HCT116 (cell line): ENCODE data around the gene DIP2C. TPM values are rescaled to one million over a fixed set of nuclear protein-coding genes. Genes with fewer than 3 reads are reported as not detected.

Source experiments
- ATAC-seq: fragments of 200-7000 bp; cut with Tn5 transposase; 2 replicates; pipeline ENCODE4 v1.9.1; 2020; ENCODE audit warnings: mild to moderate bottlenecking, moderate library complexity
- BruUV-seq: library from RNA; stranded (reverse); fragments of 400-500 nt; replicated peaks from 2 replicates; lab custom pipeline; 2021; lab: Mats Ljungman, UMichigan
- CTCF ChIA-PET: fragments of 300-600 bp; sonication (Branson Sonifier 250); formaldehyde crosslinking; loops from one replicate; lab custom pipeline; 2021; ENCODE audit warnings: antibody characterized with exemption; lab: Charles Lee
- POLR2A ChIA-PET: fragments of 300-600, 350-600 bp; sonication (Branson Sonifier 250); formaldehyde crosslinking; loops from one replicate; lab custom pipeline; 2021; ENCODE audit warnings: antibody characterized with exemption; lab: Charles Lee
- RAD21 ChIA-PET, 2 experiments: fragments of 300-600 bp; sonication (Branson Sonifier 250); formaldehyde crosslinking; loops; one replicate each; lab custom pipeline; 2023; ENCODE audit warnings: low total read pairs in 2 of 2; ENCODE audit not compliant: uncharacterized antibody in 2 of 2, unreplicated experiment in 2 of 2, low non-redundant PET in 1 of 2; lab: Charles Lee
- DNase-seq: peaks from one replicate; pipeline ENCODE4 v3.0.0-alpha.2; 2010; ENCODE audit warnings: low read depth, low spot score
- H2AFZ ChIP-seq: fragments of 200-600 bp; shearing (Covaris generic), sonication (generic); 2 replicates; pipeline ENCODE4 v1.6.1; 2017; ENCODE audit warnings: low read depth, mixed run types, mixed read lengths, antibody characterized with exemption, low read length; ENCODE audit not compliant: poor library complexity, severe bottlenecking
- H3K27ac ChIP-seq: 2 replicates; pipeline ENCODE4 v1.5.1; 2012; ENCODE audit warnings: low read depth, low read length
- H3K27me3 ChIP-seq: fragments of 200-600 bp; sonication (generic); 2 replicates; pipeline ENCODE4 v1.6.1; 2016; ENCODE audit warnings: mixed run types, low read length, mixed read lengths; ENCODE audit not compliant: insufficient read depth
- H3K36me3 ChIP-seq, 2 experiments: fragments of 200-500 bp in 1 of 2; fragments of 200-600 bp in 1 of 2; sonication (Bioruptor generic) in 1 of 2; sonication (generic) in 1 of 2; 2 replicates each; pipeline versions ENCODE4 v1.5.1 to v1.6.1; 2014 to 2016; ENCODE audit warnings: low read length in 2 of 2, inconsistent platforms in 1 of 2, mixed read lengths in 1 of 2, mixed run types in 1 of 2; ENCODE audit not compliant: insufficient read depth in 2 of 2, control insufficient read depth in 1 of 2
- H3K4me1 ChIP-seq, 2 experiments: fragments of 200-600 bp in 1 of 2; sonication (generic) in 1 of 2; 2 replicates each; pipeline versions ENCODE4 v1.5.1 to v1.6.1; 2012 to 2017; ENCODE audit warnings: low read length in 2 of 2, inconsistent platforms in 1 of 2, mild to moderate bottlenecking in 1 of 2, mixed read lengths in 1 of 2, mixed run types in 1 of 2, moderate library complexity in 1 of 2; ENCODE audit not compliant: insufficient read depth in 2 of 2, control insufficient read depth in 1 of 2
- H3K4me2 ChIP-seq: fragments of 200-600 bp; sonication (generic); 2 replicates; pipeline ENCODE4 v1.6.1; 2017; ENCODE audit warnings: mixed run types, low read length, mixed read lengths
- H3K4me3 ChIP-seq, 2 experiments: fragments of 200-600 bp in 1 of 2; sonication (generic) in 1 of 2; replicated peaks in 1 of 2; 2 replicates each; pipeline ENCODE4 v1.5.1; 2011 to 2016; ENCODE audit warnings: low read length in 2 of 2, control low read depth in 1 of 2, low read depth in 1 of 2, mild to moderate bottlenecking in 1 of 2, mixed read lengths in 1 of 2, mixed run types in 1 of 2
- H3K79me2 ChIP-seq: fragments of 200-600 bp; sonication (generic); 2 replicates; pipeline ENCODE4 v1.6.1; 2017; ENCODE audit warnings: mild to moderate bottlenecking, mixed run types, low read length, moderate library complexity, mixed read lengths; ENCODE audit not compliant: insufficient read depth
- H3K9ac ChIP-seq: fragments of 200-600 bp; sonication (generic); 2 replicates; pipeline ENCODE4 v1.6.1; 2016; ENCODE audit warnings: low read length, mixed read lengths
- H3K9me2 ChIP-seq: fragments of 200-600 bp; sonication (generic), shearing (Covaris generic); 2 replicates; pipeline ENCODE4 v1.6.1; 2017; ENCODE audit warnings: mixed run types, mild to moderate bottlenecking, moderate library complexity; ENCODE audit not compliant: insufficient read depth
- H3K9me3 ChIP-seq, 2 experiments: fragments of 200-500 bp in 1 of 2; fragments of 200-600 bp in 1 of 2; sonication (Bioruptor generic) in 1 of 2; sonication (generic) in 1 of 2; 2 replicates each; pipeline ENCODE4 v1.6.1; 2014 to 2017; ENCODE audit warnings: low read length in 2 of 2, mixed read lengths in 2 of 2, inconsistent platforms in 1 of 2, low read depth in 1 of 2, mild to moderate bottlenecking in 1 of 2, mixed run types in 1 of 2, moderate library complexity in 1 of 2; ENCODE audit not compliant: control insufficient read depth in 1 of 2, insufficient read depth in 1 of 2
- H4K20me1 ChIP-seq: fragments of 200-600 bp; sonication (generic), shearing (Covaris generic); 2 replicates; pipeline ENCODE4 v1.6.1; 2017; ENCODE audit warnings: mixed run types, mild to moderate bottlenecking, moderate library complexity; ENCODE audit not compliant: insufficient read depth
- CBX3 ChIP-seq: IDR thresholded peaks from 2 replicates; pipeline ENCODE4 v1.6.1; 2012; ENCODE audit warnings: low read depth
- CEBPB ChIP-seq: IDR thresholded peaks from 2 replicates; pipeline ENCODE4 v1.6.1; 2012; ENCODE audit warnings: low read depth
- EGR1 ChIP-seq: IDR thresholded peaks from 2 replicates; pipeline ENCODE4 v1.6.1; 2012; ENCODE audit warnings: low read depth
- ELF1 ChIP-seq: IDR thresholded peaks from 2 replicates; pipeline ENCODE4 v1.6.1; 2012; ENCODE audit warnings: low read depth, borderline replicate concordance
- EZH2phosphoT487 ChIP-seq: fragments of 200-600 bp; IDR thresholded peaks from 2 replicates; pipeline ENCODE4 v1.6.1; 2018; ENCODE audit warnings: antibody characterized with exemption, borderline replicate concordance
- FOSL1 ChIP-seq: IDR thresholded peaks from 2 replicates; pipeline ENCODE4 v1.6.1; 2012; ENCODE audit warnings: low read depth
- JUND ChIP-seq: IDR thresholded peaks from 2 replicates; pipeline ENCODE4 v1.6.1; 2012
- POLR2A ChIP-seq: IDR thresholded peaks from 2 replicates; pipeline ENCODE4 v1.7.0; 2011; ENCODE audit warnings: borderline replicate concordance; ENCODE audit not compliant: insufficient read depth, insufficient read length; ENCODE audit errors: extremely low read depth
- POLR2AphosphoS5 ChIP-seq: IDR thresholded peaks from 2 replicates; pipeline ENCODE4 v1.6.1; 2011; ENCODE audit warnings: mild to moderate bottlenecking, low read depth, low read length, moderate library complexity
- RAD21 ChIP-seq: IDR thresholded peaks from 2 replicates; pipeline ENCODE4 v1.6.1; 2012; ENCODE audit warnings: low read depth, mild to moderate bottlenecking
- SP1 ChIP-seq: IDR thresholded peaks from 2 replicates; pipeline ENCODE4 v1.6.1; 2012; ENCODE audit warnings: low read depth
- YY1 ChIP-seq: IDR thresholded peaks from 2 replicates; pipeline ENCODE4 v1.6.1; 2011; ENCODE audit warnings: low read length, low read depth, moderate library complexity, mild to moderate bottlenecking; ENCODE audit not compliant: insufficient replicate concordance; ENCODE audit errors: extremely low read depth
- ZFX ChIP-seq: fragments of 450-650 bp; IDR thresholded peaks from 2 replicates; pipeline ENCODE4 v1.6.1; 2017
- intact Hi-C: fragments of 100-400 bp; cut with micrococcal nuclease; formaldehyde crosslinking; loops from 2 replicates; pipeline ENCODE4 v1.10.0; 2022
- total RNA-seq: library from RNA; stranded (reverse); gene quantifications from one replicate; pipeline ENCODE4 v1.2.1, GENCODE V29; 2021; ENCODE audit not compliant: unreplicated experiment
- TF ChIP-seq, protein P1 (sequence below): IDR thresholded peaks from 2 replicates; pipeline ENCODE4 v1.6.1; 2012
- TF ChIP-seq, protein P2 (sequence below): IDR thresholded peaks from 2 replicates; pipeline ENCODE4 v1.6.1; 2011; ENCODE audit warnings: mild to moderate bottlenecking, low read length, moderate library complexity; ENCODE audit not compliant: insufficient replicate concordance; ENCODE audit errors: extremely low read depth
- TF ChIP-seq, protein P3 (sequence below): IDR thresholded peaks from 2 replicates; pipeline ENCODE4 v1.6.1; 2012; ENCODE audit warnings: low read depth
- TF ChIP-seq, protein P4 (sequence below), 3 experiments: fragments of 200-600 bp in 1 of 3; sonication (generic) in 1 of 3; IDR thresholded peaks in 2 of 3; conservative IDR thresholded peaks in 1 of 3; 2 replicates each; pipeline ENCODE4 v1.5.1; 2012 to 2017; ENCODE audit warnings: low read depth in 2 of 3, low read length in 2 of 3, antibody characterized with exemption in 1 of 3, borderline replicate concordance in 1 of 3, control low read depth in 1 of 3, mild to moderate bottlenecking in 1 of 3, mixed read lengths in 1 of 3, mixed run types in 1 of 3, moderate library complexity in 1 of 3; ENCODE audit not compliant: insufficient read depth in 1 of 3

Gene DIP2C
- total RNA-seq, 1 experiment from 2014 or later = 15.4 TPM

DNA sequence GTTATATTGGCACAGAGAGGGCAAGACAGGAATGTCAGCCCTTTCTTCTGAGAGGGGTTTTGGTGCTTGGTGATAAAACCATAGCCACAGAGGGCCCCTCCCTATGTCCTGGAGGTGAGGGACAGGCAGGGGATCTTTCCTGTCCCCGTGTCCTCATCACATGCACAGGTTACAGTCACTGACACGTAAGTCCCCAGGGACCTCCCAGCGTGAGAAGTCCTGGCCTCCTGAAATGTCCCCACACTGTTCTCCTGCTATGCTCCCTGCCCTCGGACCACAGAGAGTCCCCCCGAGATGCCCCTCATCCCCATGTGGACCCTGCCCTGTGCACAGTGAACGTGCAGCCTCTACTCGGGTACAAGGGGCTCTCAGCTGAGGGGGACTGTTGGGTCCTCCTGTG is 293.8 kb downstream of the DIP2C start:
- H3K9ac ChIP-seq = no peak overlapping the region
- no TSS peak for BruUV-seq
- no peaks in the 10 kb centered on the region for H3K9me2 ChIP-seq
- H3K4me2 ChIP-seq = no peak overlapping the region
- H3K4me3 ChIP-seq = no peak overlapping the region
- no peaks in the 10 kb centered on the region for H3K27me3 ChIP-seq
- ATAC-seq = no peak
- intact Hi-C loops = no loop called here
- CTCF ChIA-PET = no interaction called here
- H3K27ac ChIP-seq = no peak overlapping the region
- H3K79me2 ChIP-seq = no peaks in the 10 kb centered on the region
- no peaks in the 10 kb centered on the region for H3K9me3 ChIP-seq
- TF ChIP-seq EZH2phosphoT487 (no peak), JUND (no peak), POLR2A (no peak), CEBPB (no peak), SP1 (no peak), FOSL1 (no peak), YY1 (no peak), EGR1 (no peak), CBX3 (no peak), ELF1 (no peak), ZFX (no peak), POLR2AphosphoS5 (no peak), RAD21 (no peak)
- TF ChIP-seq, protein P1, sequence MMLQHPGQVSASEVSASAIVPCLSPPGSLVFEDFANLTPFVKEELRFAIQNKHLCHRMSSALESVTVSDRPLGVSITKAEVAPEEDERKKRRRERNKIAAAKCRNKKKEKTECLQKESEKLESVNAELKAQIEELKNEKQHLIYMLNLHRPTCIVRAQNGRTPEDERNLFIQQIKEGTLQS = no peak
- TF ChIP-seq, protein P2, sequence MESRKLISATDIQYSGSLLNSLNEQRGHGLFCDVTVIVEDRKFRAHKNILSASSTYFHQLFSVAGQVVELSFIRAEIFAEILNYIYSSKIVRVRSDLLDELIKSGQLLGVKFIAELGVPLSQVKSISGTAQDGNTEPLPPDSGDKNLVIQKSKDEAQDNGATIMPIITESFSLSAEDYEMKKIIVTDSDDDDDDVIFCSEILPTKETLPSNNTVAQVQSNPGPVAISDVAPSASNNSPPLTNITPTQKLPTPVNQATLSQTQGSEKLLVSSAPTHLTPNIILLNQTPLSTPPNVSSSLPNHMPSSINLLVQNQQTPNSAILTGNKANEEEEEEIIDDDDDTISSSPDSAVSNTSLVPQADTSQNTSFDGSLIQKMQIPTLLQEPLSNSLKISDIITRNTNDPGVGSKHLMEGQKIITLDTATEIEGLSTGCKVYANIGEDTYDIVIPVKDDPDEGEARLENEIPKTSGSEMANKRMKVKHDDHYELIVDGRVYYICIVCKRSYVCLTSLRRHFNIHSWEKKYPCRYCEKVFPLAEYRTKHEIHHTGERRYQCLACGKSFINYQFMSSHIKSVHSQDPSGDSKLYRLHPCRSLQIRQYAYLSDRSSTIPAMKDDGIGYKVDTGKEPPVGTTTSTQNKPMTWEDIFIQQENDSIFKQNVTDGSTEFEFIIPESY = no peak
- TF ChIP-seq, protein P3, sequence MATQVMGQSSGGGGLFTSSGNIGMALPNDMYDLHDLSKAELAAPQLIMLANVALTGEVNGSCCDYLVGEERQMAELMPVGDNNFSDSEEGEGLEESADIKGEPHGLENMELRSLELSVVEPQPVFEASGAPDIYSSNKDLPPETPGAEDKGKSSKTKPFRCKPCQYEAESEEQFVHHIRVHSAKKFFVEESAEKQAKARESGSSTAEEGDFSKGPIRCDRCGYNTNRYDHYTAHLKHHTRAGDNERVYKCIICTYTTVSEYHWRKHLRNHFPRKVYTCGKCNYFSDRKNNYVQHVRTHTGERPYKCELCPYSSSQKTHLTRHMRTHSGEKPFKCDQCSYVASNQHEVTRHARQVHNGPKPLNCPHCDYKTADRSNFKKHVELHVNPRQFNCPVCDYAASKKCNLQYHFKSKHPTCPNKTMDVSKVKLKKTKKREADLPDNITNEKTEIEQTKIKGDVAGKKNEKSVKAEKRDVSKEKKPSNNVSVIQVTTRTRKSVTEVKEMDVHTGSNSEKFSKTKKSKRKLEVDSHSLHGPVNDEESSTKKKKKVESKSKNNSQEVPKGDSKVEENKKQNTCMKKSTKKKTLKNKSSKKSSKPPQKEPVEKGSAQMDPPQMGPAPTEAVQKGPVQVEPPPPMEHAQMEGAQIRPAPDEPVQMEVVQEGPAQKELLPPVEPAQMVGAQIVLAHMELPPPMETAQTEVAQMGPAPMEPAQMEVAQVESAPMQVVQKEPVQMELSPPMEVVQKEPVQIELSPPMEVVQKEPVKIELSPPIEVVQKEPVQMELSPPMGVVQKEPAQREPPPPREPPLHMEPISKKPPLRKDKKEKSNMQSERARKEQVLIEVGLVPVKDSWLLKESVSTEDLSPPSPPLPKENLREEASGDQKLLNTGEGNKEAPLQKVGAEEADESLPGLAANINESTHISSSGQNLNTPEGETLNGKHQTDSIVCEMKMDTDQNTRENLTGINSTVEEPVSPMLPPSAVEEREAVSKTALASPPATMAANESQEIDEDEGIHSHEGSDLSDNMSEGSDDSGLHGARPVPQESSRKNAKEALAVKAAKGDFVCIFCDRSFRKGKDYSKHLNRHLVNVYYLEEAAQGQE = no peak
- TF ChIP-seq, protein P4, sequence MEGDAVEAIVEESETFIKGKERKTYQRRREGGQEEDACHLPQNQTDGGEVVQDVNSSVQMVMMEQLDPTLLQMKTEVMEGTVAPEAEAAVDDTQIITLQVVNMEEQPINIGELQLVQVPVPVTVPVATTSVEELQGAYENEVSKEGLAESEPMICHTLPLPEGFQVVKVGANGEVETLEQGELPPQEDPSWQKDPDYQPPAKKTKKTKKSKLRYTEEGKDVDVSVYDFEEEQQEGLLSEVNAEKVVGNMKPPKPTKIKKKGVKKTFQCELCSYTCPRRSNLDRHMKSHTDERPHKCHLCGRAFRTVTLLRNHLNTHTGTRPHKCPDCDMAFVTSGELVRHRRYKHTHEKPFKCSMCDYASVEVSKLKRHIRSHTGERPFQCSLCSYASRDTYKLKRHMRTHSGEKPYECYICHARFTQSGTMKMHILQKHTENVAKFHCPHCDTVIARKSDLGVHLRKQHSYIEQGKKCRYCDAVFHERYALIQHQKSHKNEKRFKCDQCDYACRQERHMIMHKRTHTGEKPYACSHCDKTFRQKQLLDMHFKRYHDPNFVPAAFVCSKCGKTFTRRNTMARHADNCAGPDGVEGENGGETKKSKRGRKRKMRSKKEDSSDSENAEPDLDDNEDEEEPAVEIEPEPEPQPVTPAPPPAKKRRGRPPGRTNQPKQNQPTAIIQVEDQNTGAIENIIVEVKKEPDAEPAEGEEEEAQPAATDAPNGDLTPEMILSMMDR (IDR thresholded peaks at IDR 0.05 in 2 of 3, conservative IDR thresholded peaks at IDR 0.05 in 1 of 3; ENCODE audit: borderline replicate concordance in 1 of 3, insufficient read depth in 1 of 3, low read depth in 2 of 3, low read length in 2 of 3) = no peak
- TF ChIP-seq, all 23 proteins: peak for 0
- POLR2A ChIA-PET = no interaction called here
- Histone ChIP-seq H4K20me1 (no peaks in the 10 kb centered on the region), H3K36me3 (peaks cover 0 to 2% of the 10 kb centered on the region in 2 experiments; a peak in 1 of 4 replicates), H2AFZ (no peak overlapping the region), H3K4me1 (0 out of 4 replicates have a peak, but pooled peaks cover 0 to 5% of the 10 kb centered on the region in 2 experiments)
- RAD21 ChIA-PET = no interaction called here
- no peak for DNase-seq
